Transverse colon (tissue), 4 donors: ENCODE data around the gene INO80D. TPM values are rescaled to one million over a fixed set of nuclear protein-coding genes. Genes with fewer than 3 reads are reported as not detected.
"Not testable (repeated sequence)": the region's sequence is repeated elsewhere in the genome, so short reads cannot be mapped to it uniquely, and the experiment has no call there.

Experiments
- DNase-seq: peaks from one replicate; pipeline ENCODE4 v3.0.0-alpha.2; 2019
- H3K27ac ChIP-seq, 4 donors: fragments of 200-600 bp; sonication (generic); 2 replicates each; pipeline ENCODE4 v1.5.1; 2016 to 2018; ENCODE audit warnings: inconsistent platforms in 4 of 4
- H3K27me3 ChIP-seq: fragments of 200-600 bp; sonication (generic); 2 replicates; pipeline ENCODE4 v1.5.1; 2017; ENCODE audit warnings: inconsistent platforms
- H3K36me3 ChIP-seq, 4 donors: fragments of 200-600 bp; sonication (generic); 2 replicates each; pipeline ENCODE4 v1.5.1; 2017 to 2019; ENCODE audit warnings: inconsistent platforms in 4 of 4
- H3K4me1 ChIP-seq, 4 donors: fragments of 200-600 bp; sonication (generic); 2 replicates each; pipeline ENCODE4 v1.5.1; 2017 to 2020; ENCODE audit warnings: inconsistent platforms in 4 of 4
- H3K4me3 ChIP-seq, 4 donors: fragments of 200-600 bp; sonication (generic); 1 replicate in 1 of 4; 2 replicates in 3 of 4; pipeline versions ENCODE4 v1.5.1 to v1.6.1; 2017 to 2019; ENCODE audit warnings: inconsistent platforms in 4 of 4
- H3K9me3 ChIP-seq, 2 donors: fragments of 200-600 bp; sonication (generic); 2 replicates each; pipeline ENCODE4 v1.5.1; 2017 to 2019; ENCODE audit warnings: inconsistent platforms in 2 of 2
- CTCF ChIP-seq, 5 experiments: fragments of 200-600 bp in 3 of 5; fragments of 450-650 bp in 2 of 5; sonication (generic) in 3 of 5; IDR thresholded peaks; 1 replicate in 2 of 5; 2 replicates in 3 of 5; pipeline ENCODE4 v1.5.1; 2016 to 2017; ENCODE audit warnings: antibody characterized with exemption in 5 of 5, inconsistent platforms in 3 of 5, mild to moderate bottlenecking in 2 of 5, moderate library complexity in 1 of 5
- EP300 ChIP-seq: sonication (generic); formaldehyde crosslinking; IDR thresholded peaks from one replicate; pipeline ENCODE4 v1.6.1; 2017; ENCODE audit warnings: antibody characterized with exemption, low read depth
- POLR2A ChIP-seq: fragments of 450-650 bp; IDR thresholded peaks from one replicate; pipeline ENCODE4 v1.6.1; 2016; ENCODE audit warnings: antibody characterized with exemption, mild to moderate bottlenecking, moderate library complexity
- POLR2AphosphoS5 ChIP-seq, 3 donors: sonication (generic); formaldehyde crosslinking; IDR thresholded peaks; one replicate each; pipeline ENCODE4 v1.6.1; 2016; ENCODE audit warnings: antibody characterized with exemption in 3 of 3
- WGBS, 2 donors: methylation state at CpG; one replicate each; pipeline ENCODE4 v1.1.5; 2018; ENCODE audit warnings: low coverage in 1 of 2; 5-methylcytosine and 5-hydroxymethylcytosine counted together
- in situ Hi-C, 4 donors: fragments of 200-750 bp; cut with MboI; loops; one replicate each; pipeline versions ENCODE4 v1.15.0 to v1.15.1; 2017; ENCODE audit warnings: low sequenced_read_pairs in 3 of 4, low pct_ligation_motif_present in 1 of 4, low pct_unique_long_range_greater_than_20kb in 1 of 4
- intact Hi-C: fragments of 100-400 bp; cut with DNase I; formaldehyde crosslinking; loops from one replicate; pipeline ENCODE4 v1.15.1; 2023; ENCODE audit warnings: low total_unique reads
- total RNA-seq, 4 donors: library from RNA; depleted of rRNA; stranded (reverse); fragments of >200 nt; gene quantifications; one replicate each; pipeline ENCODE4 v1.1.0, GENCODE V29; 2016

The INO80D gene
- total RNA-seq, 4 donors from 2014 or later = 22.9 to 46.8 (median 31.2) TPM

DNA sequence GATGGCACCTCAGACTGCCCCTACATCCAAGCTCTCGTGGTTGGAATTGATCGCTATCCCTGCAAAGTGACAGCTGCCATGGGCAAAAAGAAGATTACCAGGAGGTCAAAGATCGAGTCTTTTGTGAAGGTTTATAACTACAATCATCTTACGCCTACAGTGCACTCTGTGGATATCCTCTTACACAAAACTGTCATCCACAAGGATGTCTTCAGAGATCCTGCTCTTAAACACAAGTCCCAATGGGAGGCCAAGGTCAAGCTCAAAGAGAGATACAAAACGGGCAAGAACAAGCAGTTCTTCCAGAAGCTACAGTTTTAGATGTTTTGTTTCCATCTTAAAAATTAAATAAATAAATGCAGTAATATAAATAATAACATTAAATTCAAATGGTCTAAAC lies 45.4 kb downstream of the INO80D start:
- WGBS, 2 donors = 70 to 84% methylated on average over 5 of the region's 5 CpGs
- peaks cover 0 to 13% (median 0%) of the 10 kb centered on the region in 4 donors for H3K36me3 ChIP-seq

DNA sequence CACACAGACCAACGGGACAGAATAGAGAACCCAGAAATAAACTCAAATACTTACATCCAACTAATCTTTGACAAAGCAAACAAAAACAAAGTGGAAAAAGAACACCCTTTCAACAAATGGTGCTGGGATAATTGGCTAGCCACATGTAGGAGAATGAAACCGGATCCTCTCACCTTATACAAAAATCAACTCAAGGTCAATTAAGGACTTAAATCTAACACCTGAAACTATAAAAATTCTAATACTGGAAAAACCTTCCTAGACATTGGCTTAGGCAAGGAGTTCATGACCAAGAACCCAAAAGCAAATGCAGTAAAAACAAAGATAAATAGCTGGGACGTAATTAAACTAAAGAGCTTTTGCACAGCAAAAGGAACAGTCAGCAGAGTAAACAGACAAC lies 50.6 kb downstream of the INO80D start:
- H3K4me3 ChIP-seq, DNase-seq, H3K27ac ChIP-seq, intact Hi-C loops, in situ Hi-C loops, H3K9me3 ChIP-seq, H3K27me3 ChIP-seq, H3K4me1 ChIP-seq: not testable (repeated sequence)
- WGBS, 2 donors = 90 to 92% methylated on average over 3 of the region's 3 CpGs
- peaks cover 0 to 29% (median 0%) of the 10 kb centered on the region in 4 donors for H3K36me3 ChIP-seq

More for the DNA sequence above, 45.4 kb downstream of the INO80D start:
- Histone ChIP-seq H3K9me3 (no peaks in the 10 kb centered on the region), H3K4me1 (no peaks in the 10 kb centered on the region), H3K27ac (no peak overlapping the region), H3K27me3 (no peaks in the 10 kb centered on the region), H3K4me3 (no peak overlapping the region)
- DNase-seq = no peak
- in situ Hi-C loops = no loop called here
- no peak for TF ChIP-seq EP300
- TF ChIP-seq POLR2AphosphoS5 (IDR thresholded peaks at IDR 0.05) = no peak
- TF ChIP-seq POLR2A = no peak
- no peak for TF ChIP-seq CTCF (IDR thresholded peaks at IDR 0.05)
- intact Hi-C loops = no loop called here

DNA sequence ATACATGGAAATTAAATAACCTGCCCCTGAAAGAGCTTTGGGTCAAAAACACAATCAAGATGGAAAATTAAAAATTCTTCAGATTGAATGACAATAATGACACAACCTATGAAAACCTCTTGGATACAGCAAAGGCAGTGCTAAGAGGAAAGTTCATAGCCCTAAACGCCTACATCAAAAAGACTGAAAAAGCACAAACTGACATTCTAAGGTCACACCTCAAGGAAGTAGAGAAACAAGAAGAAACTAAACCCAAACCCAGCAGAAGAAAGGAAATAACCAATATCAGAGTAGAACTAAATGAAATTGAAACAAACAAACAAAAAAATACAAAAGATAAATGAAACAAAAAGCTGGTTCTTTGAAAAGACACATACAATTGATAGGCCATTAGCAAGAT lies 52.5 kb downstream of the INO80D start:
- in situ Hi-C loops, H3K4me1 ChIP-seq, DNase-seq, H3K4me3 ChIP-seq, intact Hi-C loops, H3K9me3 ChIP-seq, H3K27ac ChIP-seq, H3K27me3 ChIP-seq: not testable (repeated sequence)
- WGBS, 2 donors = 79 to 82% methylated on average over 1 of the region's 1 CpG
- peaks cover 0 to 38% (median 0%) of the 10 kb centered on the region in 4 donors for H3K36me3 ChIP-seq

GRCh38 chr2:206031950-206032567 lies 53.9 kb downstream of the INO80D start:
- peaks cover 0 to 34% (median 5%) of the 10 kb centered on the region in 4 donors for H3K36me3 ChIP-seq
- TF ChIP-seq CTCF (IDR thresholded peaks at IDR 0.05) (no peak), POLR2AphosphoS5 (IDR thresholded peaks at IDR 0.05) (no peak), EP300 (no peak), POLR2A (no peak)
- H3K27ac ChIP-seq = no peak overlapping the region
- intact Hi-C loops = no loop called here
- in situ Hi-C loops = no loop called here
- H3K4me1 ChIP-seq = no peaks in the 10 kb centered on the region
- DNase-seq = no peak
- no peaks in the 10 kb centered on the region for H3K27me3 ChIP-seq
- WGBS, 2 donors = 96% methylated on average over 4 to 8 of the region's 8 CpGs
- H3K4me3 ChIP-seq = no peak overlapping the region
- H3K9me3 ChIP-seq = peaks cover 0 to 7% of the 10 kb centered on the region in 2 donors

- no peak for DNase-seq
- Histone ChIP-seq H3K27ac (no peak overlapping the region), H3K4me1 (no peaks in the 10 kb centered on the region), H3K4me3 (no peak overlapping the region), H3K9me3 (peaks cover 0 to 7% of the 10 kb centered on the region in 2 donors), H3K27me3 (no peaks in the 10 kb centered on the region), H3K36me3 (peaks cover 0 to 28% (median 5%) of the 10 kb centered on the region in 4 donors)
- TF ChIP-seq POLR2AphosphoS5 (IDR thresholded peaks at IDR 0.05) (no peak), POLR2A (no peak), CTCF (IDR thresholded peaks at IDR 0.05) (no peak), EP300 (no peak)
- in situ Hi-C loops = no loop called here
- intact Hi-C loops = no loop called here
- 69 to 89% methylated on average over 3 to 11 of the region's 11 CpGs for WGBS, 2 donors
These were observed 54.7 kb downstream of the INO80D start for GRCh38 chr2:206031162-206031784.
